A549 (cell line): ENCODE measurements around the gene FBXO24. TPM values are rescaled to one million over a fixed set of nuclear protein-coding genes. Genes with fewer than 3 reads are reported as not detected.

Experiments used
- ATAC-seq, 2 experiments: fragments of 200-7000 bp in 1 of 2; fragments of >200 bp in 1 of 2; cut with Nextera tagmentation in 1 of 2; cut with Tn5 transposase in 1 of 2; 3 replicates each; pipeline versions ENCODE4 v1.8.0 to v1.9.1; 2018 to 2020; ENCODE audit warnings: mild to moderate bottlenecking in 1 of 2, moderate library complexity in 1 of 2
- CTCF ChIA-PET: fragments of 300-600 bp; sonication (Branson Sonifier 250); formaldehyde crosslinking; extraction: SDS; loops from one replicate; lab custom pipeline; 2021; ENCODE audit warnings: antibody characterized with exemption, inconsistent platforms; lab: Yijun Ruan, JAX
- POLR2A ChIA-PET: fragments of 350-600 bp; formaldehyde crosslinking; extraction: SDS; loops from one replicate; lab custom pipeline; 2021; ENCODE audit warnings: antibody characterized with exemption, inconsistent platforms; lab: Yijun Ruan, JAX
- DNase-seq, 2 experiments: peaks; one replicate each; pipeline versions ENCODE4 v3.0.0 to v3.0.0-alpha.2; 2011 to 2016; ENCODE audit warnings: low read depth in 1 of 2, low spot score in 1 of 2
- FAIRE-seq: peaks from 2 replicates; lab custom pipeline; 2011; peaks lifted over from hg19 to GRCh38; lab: Jason Lieb, UNC
- H3K27ac ChIP-seq, 2 experiments: fragments of >200 bp; sonication (Bioruptor Twin); formaldehyde crosslinking; 3 replicates each; pipeline ENCODE4 v1.5.1; 2016 to 2017
- H3K4me1 ChIP-seq: fragments of >200 bp; sonication (Bioruptor Twin); formaldehyde crosslinking; 3 replicates; pipeline ENCODE4 v1.6.1; 2016
- H3K4me2 ChIP-seq: fragments of >200 bp; sonication (Bioruptor Twin); formaldehyde crosslinking; 3 replicates; pipeline ENCODE4 v1.6.1; 2016
- H3K4me3 ChIP-seq: fragments of >200 bp; sonication (Bioruptor Twin); formaldehyde crosslinking; 3 replicates; pipeline ENCODE4 v1.5.1; 2016
- H3K9me3 ChIP-seq: fragments of >200 bp; sonication (Bioruptor Twin); formaldehyde crosslinking; 3 replicates; pipeline ENCODE4 v1.6.1; 2016
- BHLHE40 ChIP-seq: IDR thresholded peaks from 2 replicates; pipeline ENCODE4 v1.6.1; 2012; ENCODE audit warnings: low read depth, low read length, inconsistent platforms
- CBX2 ChIP-seq: fragments of 200-600 bp; sonication (generic); IDR thresholded peaks from 2 replicates; pipeline ENCODE4 v1.6.1; 2016; ENCODE audit warnings: low read depth, mild to moderate bottlenecking, borderline replicate concordance
- CBX8 ChIP-seq: fragments of 200-600 bp; sonication (generic); IDR thresholded peaks from 2 replicates; pipeline ENCODE4 v1.6.1; 2016
- CHD2 ChIP-seq: fragments of 150-350 bp; IDR thresholded peaks from 2 replicates; pipeline ENCODE4 v1.6.1; 2014; ENCODE audit warnings: low read length; ENCODE audit not compliant: partially characterized antibody
- CHD4 ChIP-seq: fragments of 200-600 bp; sonication (generic); IDR thresholded peaks from 2 replicates; pipeline ENCODE4 v1.6.1; 2016; ENCODE audit warnings: antibody characterized with exemption, mild to moderate bottlenecking, borderline replicate concordance
- CTCF ChIP-seq: fragments of >200 bp; sonication (Bioruptor Twin); formaldehyde crosslinking; IDR thresholded peaks from 3 replicates; pipeline ENCODE4 v1.5.1; 2016
- ELK1 ChIP-seq: fragments of 150-350 bp; IDR thresholded peaks from 2 replicates; pipeline ENCODE4 v1.6.1; 2014; ENCODE audit warnings: low read depth, mild to moderate bottlenecking, low read length
- EP300 ChIP-seq, 2 experiments: fragments of >200 bp; sonication (Bioruptor Twin); formaldehyde crosslinking; IDR thresholded peaks; 2 replicates in 1 of 2; 3 replicates in 1 of 2; pipeline ENCODE4 v1.6.1; 2016 to 2017
- ESRRA ChIP-seq: fragments of 150-350 bp; IDR thresholded peaks from 2 replicates; pipeline ENCODE4 v1.6.1; 2014; ENCODE audit warnings: mild to moderate bottlenecking, low read length, borderline replicate concordance
- FOSL2 ChIP-seq, 2 experiments: fragments of 450-650 bp in 1 of 2; fragments of >200 bp in 1 of 2; sonication (Bioruptor Twin) in 1 of 2; formaldehyde crosslinking; IDR thresholded peaks; 2 replicates each; pipeline versions ENCODE4 v1.5.0 to v1.6.1; 2016 to 2020; ENCODE audit warnings: mild to moderate bottlenecking in 1 of 2, moderate library complexity in 1 of 2
- FOXS1 ChIP-seq: fragments of 250-450 bp; sonication (Bioruptor Pico); IDR thresholded peaks from 2 replicates; pipeline ENCODE4 v1.5.0; 2020; ENCODE audit warnings: mild to moderate bottlenecking, moderate library complexity
- HDAC2 ChIP-seq: fragments of 200-600 bp; sonication (generic); IDR thresholded peaks from 2 replicates; pipeline ENCODE4 v1.6.1; 2016
- HOXB13 ChIP-seq: fragments of 250-450 bp; sonication (Bioruptor Pico); IDR thresholded peaks from 2 replicates; pipeline ENCODE4 v1.5.0; 2020; ENCODE audit warnings: low read depth, mild to moderate bottlenecking, moderate library complexity
- JUN ChIP-seq, 2 experiments: fragments of >200 bp; sonication (Bioruptor Twin); formaldehyde crosslinking; IDR thresholded peaks; 2 replicates in 1 of 2; 3 replicates in 1 of 2; pipeline ENCODE4 v1.6.1; 2016 to 2017
- MAFK ChIP-seq: fragments of 450-650 bp; IDR thresholded peaks from 2 replicates; pipeline ENCODE4 v1.6.1; 2014; ENCODE audit not compliant: partially characterized antibody
- MAZ ChIP-seq: fragments of 150-350 bp; IDR thresholded peaks from 2 replicates; pipeline ENCODE4 v1.6.1; 2014; ENCODE audit warnings: antibody characterized with exemption, low read depth, low read length, borderline replicate concordance
- NFE2L2 ChIP-seq: fragments of 150-350 bp; conservative IDR thresholded peaks from 2 replicates; pipeline ENCODE4 v1.6.1; 2014; ENCODE audit warnings: low read length
- NPAS2 ChIP-seq: fragments of 250-450 bp; sonication (Bioruptor Pico); IDR thresholded peaks from 2 replicates; pipeline ENCODE4 v1.8.0; 2022; ENCODE audit warnings: mild to moderate bottlenecking, moderate library complexity, borderline replicate concordance
- PHF8 ChIP-seq: fragments of 200-600 bp; sonication (generic); IDR thresholded peaks from 2 replicates; pipeline ENCODE4 v1.6.1; 2016; ENCODE audit warnings: low read depth, mild to moderate bottlenecking, antibody characterized with exemption, moderate library complexity, borderline replicate concordance
- RAD21 ChIP-seq, 2 experiments: fragments of >200 bp in 1 of 2; sonication (Bioruptor Twin) in 1 of 2; formaldehyde crosslinking in 1 of 2; IDR thresholded peaks in 1 of 2; conservative IDR thresholded peaks in 1 of 2; 2 replicates in 1 of 2; 3 replicates in 1 of 2; pipeline ENCODE4 v1.6.1; 2012 to 2018; ENCODE audit warnings: inconsistent platforms in 1 of 2
- RFX5 ChIP-seq: fragments of 450-650 bp; IDR thresholded peaks from 2 replicates; pipeline ENCODE4 v1.7.1; 2014; ENCODE audit warnings: antibody characterized with exemption, mild to moderate bottlenecking, moderate library complexity
- RNF2 ChIP-seq: fragments of 200-600 bp; sonication (generic); IDR thresholded peaks from 2 replicates; pipeline ENCODE4 v1.6.1; 2016; ENCODE audit warnings: low read depth, mild to moderate bottlenecking, antibody characterized with exemption, moderate library complexity, borderline replicate concordance
- USF2 ChIP-seq: fragments of 450-650 bp; IDR thresholded peaks from 2 replicates; pipeline ENCODE4 v1.6.1; 2014; ENCODE audit warnings: antibody characterized with exemption
- ZSCAN20 ChIP-seq: fragments of 250-450 bp; sonication (Bioruptor Pico); IDR thresholded peaks from 2 replicates; pipeline ENCODE4 v1.8.0; 2022; ENCODE audit warnings: mild to moderate bottlenecking, moderate library complexity
- WGBS: methylation state at CpG from one replicate; pipeline ENCODE4 v1.1.6; 2017; ENCODE audit errors: missing lambda C conversion rate; 5-methylcytosine and 5-hydroxymethylcytosine counted together
- polyA plus RNA-seq, 4 experiments: library from polyadenylated mRNA; depleted of rRNA in 3 of 4; stranded (reverse); fragments of >200 nt; fragmentation: RNase III in 1 of 4; extraction: RNeasy Plus Mini Kit Qiagen cat#74134 plus additional on column Dnase treatment in 1 of 4; gene quantifications; 2 replicates in 3 of 4; 3 replicates in 1 of 4; pipeline ENCODE4 v1.2.3, GENCODE V29; 2011 to 2017

FBXO24 gene
- polyA plus RNA-seq, 2 of the 4 experiments (the other 2 are of a cell fraction) = 0.19 to 0.52 TPM

- ATAC-seq = peak in 1 of 2 experiments; percentile 79; a peak in 3 of 6 replicates
These were observed 56.4 kb downstream of the FBXO24 start for GRCh38 chr7:100642534-100642907.

GRCh38 chr7:100649826-100650565 is 63.9 kb downstream of the FBXO24 start:
- CTCF ChIA-PET = interaction anchor here (1.1 to 3.9 kb wide), 2 partner anchors 16 to 19 kb away, joined by 4 to 23 read pairs; no protein-coding TSS in a partner anchor
- POLR2A ChIA-PET = no interaction called here

More at GRCh38 chr7:100642534-100642907, 56.4 kb downstream of the FBXO24 start:
- ChIA-PET POLR2A (interaction anchor here (1.0 kb wide), 1 partner anchor 11 kb away, joined by 5 read pairs; no protein-coding TSS in a partner anchor), CTCF (interaction anchor here (0.6 to 4.4 kb wide), 3 partner anchors 9 to 149 kb away, joined by 3 to 39 read pairs (median 4); no protein-coding TSS in a partner anchor)
- no peaks in the 10 kb centered on the region for H3K9me3 ChIP-seq
- H3K27ac ChIP-seq = no peak overlapping the region
- no peaks in the 10 kb centered on the region for H3K4me1 ChIP-seq
- FAIRE-seq (no peak), DNase-seq (peak in 1 of 2 experiments; percentile 42)
- TF ChIP-seq HDAC2 (no peak), ZSCAN20 (no peak), EP300 (IDR thresholded peaks at IDR 0.05) (no peak), MAZ (no peak), NPAS2 (CRISPR knock-in tag) (no peak), CTCF (no peak), JUN (IDR thresholded peaks at IDR 0.05) (no peak), FOSL2 (IDR thresholded peaks at IDR 0.05) (no peak), FOSL2 (CRISPR knock-in tag; IDR thresholded peaks at IDR 0.05) (no peak), CHD2 (no peak), NFE2L2 (no peak), ELK1 (no peak), PHF8 (no peak), HOXB13 (CRISPR knock-in tag) (no peak), BHLHE40 (no peak), MAFK (no peak)
- no peak overlapping the region for H3K4me2 ChIP-seq
- WGBS = 64% methylated on average over 6 of the region's 11 CpGs
- H3K4me3 ChIP-seq = no peak overlapping the region

More at GRCh38 chr7:100649826-100650565, 63.9 kb downstream of the FBXO24 start:
- DNase-seq = no peak
- Histone ChIP-seq H3K4me1 (peaks cover 6% of the 10 kb centered on the region; the same call in 2 of the 3 replicates), H3K9me3 (no peaks in the 10 kb centered on the region), H3K4me2 (no peak overlapping the region), H3K4me3 (no peak overlapping the region), H3K27ac (no peak overlapping the region)
- no peak for TF ChIP-seq CBX2
- TF ChIP-seq PHF8 = no peak
- TF ChIP-seq CBX8 = no peak
- TF ChIP-seq FOSL2 (IDR thresholded peaks at IDR 0.05) = no peak
- no peak for TF ChIP-seq FOSL2 (CRISPR knock-in tag; IDR thresholded peaks at IDR 0.05)
- no peak for TF ChIP-seq RNF2
- TF ChIP-seq ZSCAN20 = no peak
- TF ChIP-seq USF2 = no peak
- TF ChIP-seq ESRRA = no peak
- TF ChIP-seq CHD4 = no peak
- TF ChIP-seq JUN (IDR thresholded peaks at IDR 0.05) = no peak
- TF ChIP-seq EP300 (IDR thresholded peaks at IDR 0.05) = no peak
- no peak for TF ChIP-seq CHD2
- no peak for TF ChIP-seq FOXS1 (CRISPR knock-in tag)
- no peak for TF ChIP-seq RFX5
- TF ChIP-seq RAD21 (conservative IDR thresholded peaks at IDR 0.05 in 1 of 2, IDR thresholded peaks at IDR 0.05 in 1 of 2) = no peak
- FAIRE-seq = no peak
- ATAC-seq = no peak; a peak in 1 of 6 replicates
- WGBS = 67% methylated on average over 14 of the region's 15 CpGs
